ENCODE results near the gene IDUA.

The IDUA gene

GRCh38 chr4:1013225-1014073, 26.6 kb downstream of the IDUA start:
- no peak for DNase-seq
- TF ChIP-seq, protein P1, sequence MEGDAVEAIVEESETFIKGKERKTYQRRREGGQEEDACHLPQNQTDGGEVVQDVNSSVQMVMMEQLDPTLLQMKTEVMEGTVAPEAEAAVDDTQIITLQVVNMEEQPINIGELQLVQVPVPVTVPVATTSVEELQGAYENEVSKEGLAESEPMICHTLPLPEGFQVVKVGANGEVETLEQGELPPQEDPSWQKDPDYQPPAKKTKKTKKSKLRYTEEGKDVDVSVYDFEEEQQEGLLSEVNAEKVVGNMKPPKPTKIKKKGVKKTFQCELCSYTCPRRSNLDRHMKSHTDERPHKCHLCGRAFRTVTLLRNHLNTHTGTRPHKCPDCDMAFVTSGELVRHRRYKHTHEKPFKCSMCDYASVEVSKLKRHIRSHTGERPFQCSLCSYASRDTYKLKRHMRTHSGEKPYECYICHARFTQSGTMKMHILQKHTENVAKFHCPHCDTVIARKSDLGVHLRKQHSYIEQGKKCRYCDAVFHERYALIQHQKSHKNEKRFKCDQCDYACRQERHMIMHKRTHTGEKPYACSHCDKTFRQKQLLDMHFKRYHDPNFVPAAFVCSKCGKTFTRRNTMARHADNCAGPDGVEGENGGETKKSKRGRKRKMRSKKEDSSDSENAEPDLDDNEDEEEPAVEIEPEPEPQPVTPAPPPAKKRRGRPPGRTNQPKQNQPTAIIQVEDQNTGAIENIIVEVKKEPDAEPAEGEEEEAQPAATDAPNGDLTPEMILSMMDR (IDR thresholded peaks at IDR 0.05) = no peak
- H3K4me1 ChIP-seq = peaks cover 0 to 54% (median 32%) of the 10 kb centered on the region in 4 donors
- H3K4me3 ChIP-seq = no peak overlapping the region
- intact Hi-C loops (cut with DNase I; ENCODE audit: low total_unique reads) = loop anchor here (10.0 kb wide), 1 partner anchor 229 kb away; no protein-coding TSS in a partner anchor
- peaks cover 0 to 6% of the 10 kb centered on the region in 2 donors for H3K27me3 ChIP-seq
- no peaks in the 10 kb centered on the region for H3K9me3 ChIP-seq
- peaks cover 0 to 8% (median 0%) of the 10 kb centered on the region in 3 donors for H3K36me3 ChIP-seq
- no peak overlapping the region for H3K27ac ChIP-seq

- intact Hi-C loops (cut with DNase I; ENCODE audit: low total_unique reads) = loop anchor here (10.0 kb wide), 1 partner anchor 230 kb away; no protein-coding TSS in a partner anchor
- Histone ChIP-seq H3K9me3 (no peaks in the 10 kb centered on the region), H3K4me3 (no peak overlapping the region), H3K27ac (no peak overlapping the region), H3K4me1 (peaks cover 0 to 45% (median 25%) of the 10 kb centered on the region in 4 donors), H3K36me3 (peaks cover 0 to 8% (median 0%) of the 10 kb centered on the region in 3 donors), H3K27me3 (no peaks in the 10 kb centered on the region)
- DNase-seq = no peak
- TF ChIP-seq, protein P1 (IDR thresholded peaks at IDR 0.05) = no peak
Observed at GRCh38 chr4:1014291-1015167, 27.7 kb downstream of the IDUA start.

DNA sequence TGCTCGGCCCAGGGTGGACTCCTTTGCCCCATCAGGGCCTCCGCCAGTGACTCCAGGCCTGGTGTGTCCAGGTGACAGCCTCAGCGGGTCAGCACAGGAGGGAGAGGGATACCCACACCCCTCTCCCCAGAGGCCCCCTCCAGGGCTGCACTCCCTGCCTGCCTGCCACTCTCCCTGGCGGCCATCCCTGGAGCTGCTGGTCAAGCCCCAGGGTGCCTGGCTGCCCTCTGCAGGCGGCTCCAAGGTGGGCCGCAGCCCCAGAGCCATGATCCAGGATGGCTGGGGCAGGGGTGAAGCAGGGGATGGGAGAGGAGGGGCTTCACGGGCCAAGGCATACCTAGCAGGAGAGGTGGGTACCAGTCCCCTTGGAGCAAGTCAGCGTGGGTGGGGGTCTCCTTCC, 28.3 kb downstream of the IDUA start:
- intact Hi-C loops (cut with DNase I; ENCODE audit: low total_unique reads) = loop anchor here (10.0 kb wide), 1 partner anchor 230 kb away; no protein-coding TSS in a partner anchor

GRCh38 chr4:1015746-1016145, 28.9 kb downstream of the IDUA start:
- TF ChIP-seq, protein P1 (IDR thresholded peaks at IDR 0.05) = no peak
- H3K27ac ChIP-seq = no peak overlapping the region
- no peak for DNase-seq
- no peaks in the 10 kb centered on the region for H3K27me3 ChIP-seq
- peaks cover 0 to 35% (median 16%) of the 10 kb centered on the region in 4 donors for H3K4me1 ChIP-seq
- no peak overlapping the region for H3K4me3 ChIP-seq
- H3K36me3 ChIP-seq = peaks cover 0 to 8% (median 0%) of the 10 kb centered on the region in 3 donors
- intact Hi-C loops (cut with DNase I; ENCODE audit: low total_unique reads) = loop anchor here (10.0 kb wide), 1 partner anchor 231 kb away; no protein-coding TSS in a partner anchor
- no peaks in the 10 kb centered on the region for H3K9me3 ChIP-seq

More for the DNA sequence above, 28.3 kb downstream of the IDUA start:
- no peak overlapping the region for H3K4me3 ChIP-seq
- H3K4me1 ChIP-seq = peaks cover 0 to 41% (median 22%) of the 10 kb centered on the region in 4 donors
- H3K27me3 ChIP-seq = no peaks in the 10 kb centered on the region
- peaks cover 0 to 8% (median 0%) of the 10 kb centered on the region in 3 donors for H3K36me3 ChIP-seq
- no peak overlapping the region for H3K27ac ChIP-seq
- no peaks in the 10 kb centered on the region for H3K9me3 ChIP-seq
- TF ChIP-seq, protein P1 (IDR thresholded peaks at IDR 0.05) = no peak
- no peak for DNase-seq

GRCh38 chr4:1017211-1017610, 30.4 kb downstream of the IDUA start:
- H3K27ac ChIP-seq = no peak overlapping the region
- intact Hi-C loops (cut with DNase I; ENCODE audit: low total_unique reads) = loop anchor here (10.0 kb wide), 1 partner anchor 232 kb away; no protein-coding TSS in a partner anchor

More at GRCh38 chr4:1017211-1017610, 30.4 kb downstream of the IDUA start:
- H3K36me3 ChIP-seq = peaks cover 0 to 11% (median 3%) of the 10 kb centered on the region in 3 donors
- DNase-seq = no peak
- no peaks in the 10 kb centered on the region for H3K9me3 ChIP-seq
- TF ChIP-seq, protein P1 (IDR thresholded peaks at IDR 0.05) = no peak
- H3K4me3 ChIP-seq = no peak overlapping the region
- peaks cover 0 to 28% (median 10%) of the 10 kb centered on the region in 4 donors for H3K4me1 ChIP-seq
- no peaks in the 10 kb centered on the region for H3K27me3 ChIP-seq

Data from tibial artery (tissue), 4 donors.